HepG2 (cell line): ENCODE measurements around the gene TDRD1.

ENCODE experiments used
- AGO1 ChIP-seq: fragments of 200-400 bp; formaldehyde crosslinking; IDR thresholded peaks from 2 replicates; pipeline ENCODE4 v1.6.1; 2017; ENCODE audit warnings: mild to moderate bottlenecking, low read depth, low read length, moderate library complexity; ENCODE audit not compliant: poor library complexity, severe bottlenecking
- JUN ChIP-seq: sonication (generic); formaldehyde crosslinking; IDR thresholded peaks from 2 replicates; pipeline ENCODE4 v1.4.0; 2020; ENCODE audit warnings: mild to moderate bottlenecking, missing genetic modification reagents
- PHF8 ChIP-seq: sonication (generic); formaldehyde crosslinking; IDR thresholded peaks from 2 replicates; pipeline ENCODE4 v1.5.0; 2020; ENCODE audit warnings: missing genetic modification reagents
- TF ChIP-seq, protein P1 (sequence below): sonication (generic); formaldehyde crosslinking; IDR thresholded peaks from 2 replicates; pipeline ENCODE4 v1.5.0; 2020; ENCODE audit warnings: mild to moderate bottlenecking, missing genetic modification reagents, moderate library complexity
- TF ChIP-seq, protein P2 (sequence below): sonication (generic); formaldehyde crosslinking; IDR thresholded peaks from 2 replicates; pipeline ENCODE4 v1.5.0; 2020; ENCODE audit warnings: missing genetic modification reagents
- TF ChIP-seq, protein P3 (sequence below): IDR thresholded peaks from 2 replicates; pipeline ENCODE4 v1.6.1; 2016; ENCODE audit warnings: missing compliant biosample characterization, missing genetic modification reagents, borderline replicate concordance

DNA sequence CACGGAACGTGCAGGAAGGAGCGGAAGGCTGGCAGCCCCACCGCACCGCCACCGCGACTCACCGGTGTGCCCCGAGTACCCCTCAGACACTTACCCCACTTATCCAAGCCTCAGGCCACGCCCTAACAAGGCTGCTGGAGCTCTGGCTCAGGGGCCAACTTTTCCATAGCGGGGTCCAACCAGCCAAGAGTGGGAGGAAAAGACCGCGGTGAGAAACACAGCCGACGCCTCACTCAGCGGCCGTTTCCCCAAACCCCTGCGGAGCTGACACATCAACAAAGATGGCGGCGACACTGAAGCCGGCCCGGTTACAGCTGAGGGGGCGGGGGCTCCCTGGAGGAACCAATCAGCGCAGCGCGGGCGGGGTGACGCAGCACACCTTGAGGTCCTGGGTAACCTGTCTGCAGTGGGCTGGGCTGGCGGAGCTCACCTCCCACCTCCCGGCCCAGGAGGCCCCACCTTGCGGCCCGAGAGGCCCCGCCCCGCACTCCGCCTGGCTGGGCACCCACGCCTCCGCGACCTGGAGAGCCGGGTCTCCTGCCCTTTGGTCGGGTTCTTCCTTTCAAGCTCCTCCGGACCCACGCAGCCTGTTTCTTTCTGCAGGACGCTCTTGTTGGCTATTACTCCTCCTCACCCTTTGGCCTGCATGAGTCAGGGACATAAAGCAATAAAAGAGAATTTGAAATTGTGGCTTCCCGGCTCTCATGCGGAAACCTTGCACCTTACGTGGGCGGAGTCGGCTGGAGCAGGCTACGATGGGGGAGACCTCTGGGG lies 5.0 kb upstream of the TDRD1 start, which contains the start of gene CCDC186:
- TF ChIP-seq JUN (CRISPR knock-in tag) (no peak), AGO1 (peak; percentile 50), PHF8 (peak; percentile 81)
- TF ChIP-seq, protein P1, sequence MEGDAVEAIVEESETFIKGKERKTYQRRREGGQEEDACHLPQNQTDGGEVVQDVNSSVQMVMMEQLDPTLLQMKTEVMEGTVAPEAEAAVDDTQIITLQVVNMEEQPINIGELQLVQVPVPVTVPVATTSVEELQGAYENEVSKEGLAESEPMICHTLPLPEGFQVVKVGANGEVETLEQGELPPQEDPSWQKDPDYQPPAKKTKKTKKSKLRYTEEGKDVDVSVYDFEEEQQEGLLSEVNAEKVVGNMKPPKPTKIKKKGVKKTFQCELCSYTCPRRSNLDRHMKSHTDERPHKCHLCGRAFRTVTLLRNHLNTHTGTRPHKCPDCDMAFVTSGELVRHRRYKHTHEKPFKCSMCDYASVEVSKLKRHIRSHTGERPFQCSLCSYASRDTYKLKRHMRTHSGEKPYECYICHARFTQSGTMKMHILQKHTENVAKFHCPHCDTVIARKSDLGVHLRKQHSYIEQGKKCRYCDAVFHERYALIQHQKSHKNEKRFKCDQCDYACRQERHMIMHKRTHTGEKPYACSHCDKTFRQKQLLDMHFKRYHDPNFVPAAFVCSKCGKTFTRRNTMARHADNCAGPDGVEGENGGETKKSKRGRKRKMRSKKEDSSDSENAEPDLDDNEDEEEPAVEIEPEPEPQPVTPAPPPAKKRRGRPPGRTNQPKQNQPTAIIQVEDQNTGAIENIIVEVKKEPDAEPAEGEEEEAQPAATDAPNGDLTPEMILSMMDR (CRISPR knock-in tag): no peak
- TF ChIP-seq, protein P2, sequence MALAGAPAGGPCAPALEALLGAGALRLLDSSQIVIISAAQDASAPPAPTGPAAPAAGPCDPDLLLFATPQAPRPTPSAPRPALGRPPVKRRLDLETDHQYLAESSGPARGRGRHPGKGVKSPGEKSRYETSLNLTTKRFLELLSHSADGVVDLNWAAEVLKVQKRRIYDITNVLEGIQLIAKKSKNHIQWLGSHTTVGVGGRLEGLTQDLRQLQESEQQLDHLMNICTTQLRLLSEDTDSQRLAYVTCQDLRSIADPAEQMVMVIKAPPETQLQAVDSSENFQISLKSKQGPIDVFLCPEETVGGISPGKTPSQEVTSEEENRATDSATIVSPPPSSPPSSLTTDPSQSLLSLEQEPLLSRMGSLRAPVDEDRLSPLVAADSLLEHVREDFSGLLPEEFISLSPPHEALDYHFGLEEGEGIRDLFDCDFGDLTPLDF: no peak
- TF ChIP-seq, protein P3, sequence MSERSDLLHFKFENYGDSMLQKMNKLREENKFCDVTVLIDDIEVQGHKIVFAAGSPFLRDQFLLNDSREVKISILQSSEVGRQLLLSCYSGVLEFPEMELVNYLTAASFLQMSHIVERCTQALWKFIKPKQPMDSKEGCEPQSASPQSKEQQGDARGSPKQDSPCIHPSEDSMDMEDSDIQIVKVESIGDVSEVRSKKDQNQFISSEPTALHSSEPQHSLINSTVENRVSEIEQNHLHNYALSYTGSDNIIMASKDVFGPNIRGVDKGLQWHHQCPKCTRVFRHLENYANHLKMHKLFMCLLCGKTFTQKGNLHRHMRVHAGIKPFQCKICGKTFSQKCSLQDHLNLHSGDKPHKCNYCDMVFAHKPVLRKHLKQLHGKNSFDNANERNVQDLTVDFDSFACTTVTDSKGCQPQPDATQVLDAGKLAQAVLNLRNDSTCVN (CRISPR knock-in tag): no peak
